ENCODE data around the gene NEIL1. TPM values are rescaled to one million over a fixed set of nuclear protein-coding genes. Genes with fewer than 3 reads are reported as not detected.
"Not testable (repeated sequence)": the region's sequence is repeated elsewhere in the genome, so short reads cannot be mapped to it uniquely, and the experiment has no call there.

NEIL1 gene
- total RNA-seq, 1 experiment from 2014 or later: not detected

- Histone ChIP-seq H3K27me3 (peaks cover 34% of the 10 kb centered on the region), H3K9me3 (no peaks in the 10 kb centered on the region; the same call in 1 of the 2 replicates), H3K4me3 (no peak overlapping the region), H3K36me3 (no peaks in the 10 kb centered on the region; the same call in 1 of the 2 replicates)
- no peak for DNase-seq
Observed at GRCh38 chr15:75348562-75349350, 1.9 kb downstream of the NEIL1 start.

DNA sequence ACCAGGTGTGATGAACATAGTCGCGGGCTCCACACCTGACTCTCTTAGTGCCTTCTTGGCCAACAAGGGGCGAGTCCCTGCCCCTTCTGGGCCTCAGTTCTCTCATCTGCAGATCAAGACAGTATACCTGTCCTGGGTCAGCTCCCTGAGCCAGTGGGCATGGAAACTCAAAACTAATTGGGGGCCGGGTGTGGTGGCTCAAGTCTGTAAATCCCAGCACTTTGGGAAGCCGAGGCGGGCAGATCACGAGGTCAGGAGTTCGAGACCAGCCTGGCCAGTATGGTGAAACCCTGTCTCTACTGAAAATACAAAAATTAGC is 2.5 kb downstream of the NEIL1 start:
- peaks cover 34% of the 10 kb centered on the region for H3K27me3 ChIP-seq
- DNase-seq, H3K4me3 ChIP-seq, H3K36me3 ChIP-seq, H3K9me3 ChIP-seq: not testable (repeated sequence)

- peaks cover 34% of the 10 kb centered on the region for H3K27me3 ChIP-seq
- H3K4me3 ChIP-seq: no peak overlapping the region
- H3K36me3 ChIP-seq: no peaks in the 10 kb centered on the region; the same call in 1 of the 2 replicates
- no peaks in the 10 kb centered on the region for H3K9me3 ChIP-seq
- no peak for DNase-seq
Observed at GRCh38 chr15:75349851-75350588, 3.2 kb downstream of the NEIL1 start.

DNA sequence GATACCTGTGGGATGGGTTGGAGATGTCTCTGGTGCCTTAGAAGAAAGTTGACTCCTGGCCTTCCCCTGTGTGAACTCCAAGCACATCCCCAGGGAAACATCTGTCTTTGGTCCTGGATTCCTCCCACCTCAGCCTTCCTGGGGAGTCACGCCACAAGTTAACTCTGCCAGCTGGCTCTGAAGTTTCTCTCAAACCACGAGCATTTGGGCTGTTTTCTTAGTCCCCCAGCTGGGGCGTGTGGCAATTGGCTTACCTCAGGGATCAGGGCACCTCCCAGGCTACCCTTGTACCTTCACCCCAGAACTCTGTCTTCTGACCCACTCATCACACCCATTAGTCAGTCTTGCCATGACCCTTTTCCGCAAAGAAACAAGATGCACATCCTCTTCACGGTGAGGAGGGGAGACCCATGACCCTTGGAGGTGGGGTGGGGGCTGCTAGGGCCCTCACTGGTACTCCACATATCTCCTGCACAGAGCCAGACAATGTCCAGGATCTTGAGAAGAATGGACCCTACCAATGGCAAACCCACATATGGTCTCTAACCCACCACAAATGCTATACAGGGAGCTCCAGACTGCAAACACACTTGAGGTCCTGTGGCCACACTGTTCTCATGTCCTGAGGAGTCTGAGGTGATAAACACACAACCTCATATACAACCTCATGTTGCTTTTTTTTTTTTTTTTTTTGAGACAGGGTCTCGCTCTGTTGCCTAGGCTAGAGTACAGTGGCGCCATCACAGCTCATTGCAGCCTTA is 3.9 kb downstream of the NEIL1 start:
- Histone ChIP-seq H3K4me3 (no peak overlapping the region), H3K9me3 (no peaks in the 10 kb centered on the region), H3K27me3 (peaks cover 34% of the 10 kb centered on the region), H3K36me3 (no peaks in the 10 kb centered on the region; the same call in 1 of the 2 replicates)
- DNase-seq: no peak

- peaks cover 8% of the 10 kb centered on the region for H3K36me3 ChIP-seq
- no peak overlapping the region for H3K4me3 ChIP-seq
- no peak for DNase-seq
- no peaks in the 10 kb centered on the region for H3K9me3 ChIP-seq
- H3K27me3 ChIP-seq: peaks cover 21% of the 10 kb centered on the region
Observed at GRCh38 chr15:75352186-75353080, 5.6 kb downstream of the NEIL1 start.

DNA sequence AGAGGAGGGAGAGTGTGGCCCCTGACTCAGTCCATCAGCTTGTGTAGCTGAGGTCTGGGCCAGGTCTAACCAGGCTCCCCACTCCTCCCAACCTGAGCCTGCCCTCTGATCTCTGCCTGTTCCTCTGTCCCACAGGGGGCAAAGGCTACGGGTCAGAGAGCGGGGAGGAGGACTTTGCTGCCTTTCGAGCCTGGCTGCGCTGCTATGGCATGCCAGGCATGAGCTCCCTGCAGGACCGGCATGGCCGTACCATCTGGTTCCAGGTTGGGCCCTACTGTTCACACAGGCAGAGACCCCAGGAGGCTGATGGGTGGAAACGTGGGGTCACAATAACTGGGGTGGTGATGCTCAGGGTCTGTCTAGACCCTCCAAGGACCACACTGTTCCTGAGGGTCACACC is 6.8 kb downstream of the NEIL1 start:
- no peak for DNase-seq
- H3K9me3 ChIP-seq: no peaks in the 10 kb centered on the region
- no peak overlapping the region for H3K4me3 ChIP-seq
- peaks cover 15% of the 10 kb centered on the region for H3K36me3 ChIP-seq
- peaks cover 9% of the 10 kb centered on the region for H3K27me3 ChIP-seq

- no peaks in the 10 kb centered on the region for H3K9me3 ChIP-seq
- no peak overlapping the region for H3K4me3 ChIP-seq
- H3K36me3 ChIP-seq: peaks cover 17% of the 10 kb centered on the region
- DNase-seq: no peak
- H3K27me3 ChIP-seq: peaks cover under 1% of the 10 kb centered on the region; the same call in 1 of the 2 replicates
Observed at GRCh38 chr15:75354454-75354853, 7.6 kb downstream of the NEIL1 start.

- no peaks in the 10 kb centered on the region for H3K27me3 ChIP-seq
- H3K4me3 ChIP-seq: no peak overlapping the region
- DNase-seq: no peak
- peaks cover 23% of the 10 kb centered on the region for H3K36me3 ChIP-seq
- no peaks in the 10 kb centered on the region for H3K9me3 ChIP-seq
Observed at GRCh38 chr15:75355369-75355768, 8.5 kb downstream of the NEIL1 start.

DNA sequence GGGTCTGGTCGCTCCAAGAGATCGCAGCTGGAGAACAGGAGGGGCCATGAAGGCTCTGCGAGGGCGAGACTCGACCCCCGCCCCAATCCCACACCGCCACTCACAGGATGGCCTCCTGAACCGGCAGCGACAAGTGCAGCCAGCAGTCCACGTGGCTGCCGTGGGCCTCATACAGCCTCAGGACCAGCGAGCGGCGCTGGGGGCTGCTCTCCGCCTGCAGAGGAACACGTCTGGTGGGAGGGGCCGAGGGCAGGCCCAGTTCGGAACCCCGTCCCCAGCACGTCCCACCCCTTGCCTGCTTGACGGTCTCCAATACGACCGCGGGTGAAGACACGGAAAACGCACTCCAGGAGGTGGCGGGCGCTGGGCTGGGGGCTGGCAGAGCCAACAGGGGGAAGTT is 9.2 kb downstream of the NEIL1 start:
- H3K27me3 ChIP-seq: no peaks in the 10 kb centered on the region
- peaks cover 24% of the 10 kb centered on the region for H3K36me3 ChIP-seq
- no peaks in the 10 kb centered on the region for H3K9me3 ChIP-seq
- no peak for DNase-seq
- H3K4me3 ChIP-seq: no peak overlapping the region

DNA sequence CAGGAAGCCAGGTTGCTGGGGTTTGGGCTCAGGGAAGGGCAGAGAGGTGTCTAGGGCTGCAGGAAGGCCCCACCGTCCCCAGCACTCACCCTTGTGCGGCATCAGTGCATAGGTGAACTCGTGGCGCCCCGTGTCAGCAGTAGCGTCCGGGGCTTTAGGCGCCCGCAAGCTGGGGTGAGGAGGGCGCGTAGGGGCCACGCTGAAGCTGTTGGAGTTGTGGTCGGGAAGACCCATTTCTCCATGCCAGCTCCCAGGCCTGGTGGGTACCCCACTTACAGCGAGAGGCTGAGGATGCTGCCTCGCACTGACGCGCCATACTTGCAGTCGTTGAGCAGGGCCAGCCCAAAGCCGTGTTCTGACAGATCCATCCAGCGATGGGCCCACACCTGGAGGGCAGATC is 9.7 kb downstream of the NEIL1 start:
- Histone ChIP-seq H3K36me3 (peaks cover 29% of the 10 kb centered on the region), H3K27me3 (no peaks in the 10 kb centered on the region), H3K4me3 (no peak overlapping the region), H3K9me3 (no peaks in the 10 kb centered on the region)
- DNase-seq: no peak

DNA sequence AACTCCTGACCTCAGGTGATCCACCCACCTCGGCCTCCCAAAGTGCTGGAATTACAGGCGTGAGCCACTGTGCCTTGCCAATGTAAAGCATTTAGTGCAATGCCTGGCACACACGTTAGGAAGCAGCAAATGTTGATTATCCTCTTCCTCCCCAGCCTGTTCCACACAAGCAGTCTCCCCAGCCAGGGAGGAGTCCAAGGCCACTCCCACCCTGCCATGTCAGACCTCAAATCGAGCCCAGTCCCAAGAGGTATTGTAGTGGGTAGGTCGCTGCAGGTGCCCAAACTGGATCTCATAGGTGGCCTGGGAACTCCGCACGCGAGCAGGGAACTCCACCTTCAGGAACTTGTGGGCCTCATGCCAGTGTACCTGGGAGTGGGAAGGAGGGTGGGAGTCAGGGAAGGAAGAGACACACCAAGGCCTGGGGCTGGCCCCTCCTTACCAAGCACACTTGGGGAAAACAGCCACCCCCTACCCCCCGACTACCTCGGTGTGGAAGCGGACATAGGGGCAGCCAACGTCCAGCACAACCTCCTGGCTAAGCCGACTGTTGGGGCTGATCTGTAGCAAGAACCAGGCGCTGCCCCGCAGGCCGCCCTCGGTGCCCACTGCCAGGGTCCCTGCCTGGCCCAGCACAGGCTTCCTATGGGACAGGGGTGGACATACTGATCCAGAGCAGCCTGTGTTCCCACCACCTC is 11.3 kb downstream of the NEIL1 start:
- Histone ChIP-seq H3K27me3 (no peaks in the 10 kb centered on the region), H3K36me3 (peaks cover 46% of the 10 kb centered on the region), H3K9me3 (no peaks in the 10 kb centered on the region), H3K4me3 (no peak overlapping the region)
- no peak for DNase-seq

DNA sequence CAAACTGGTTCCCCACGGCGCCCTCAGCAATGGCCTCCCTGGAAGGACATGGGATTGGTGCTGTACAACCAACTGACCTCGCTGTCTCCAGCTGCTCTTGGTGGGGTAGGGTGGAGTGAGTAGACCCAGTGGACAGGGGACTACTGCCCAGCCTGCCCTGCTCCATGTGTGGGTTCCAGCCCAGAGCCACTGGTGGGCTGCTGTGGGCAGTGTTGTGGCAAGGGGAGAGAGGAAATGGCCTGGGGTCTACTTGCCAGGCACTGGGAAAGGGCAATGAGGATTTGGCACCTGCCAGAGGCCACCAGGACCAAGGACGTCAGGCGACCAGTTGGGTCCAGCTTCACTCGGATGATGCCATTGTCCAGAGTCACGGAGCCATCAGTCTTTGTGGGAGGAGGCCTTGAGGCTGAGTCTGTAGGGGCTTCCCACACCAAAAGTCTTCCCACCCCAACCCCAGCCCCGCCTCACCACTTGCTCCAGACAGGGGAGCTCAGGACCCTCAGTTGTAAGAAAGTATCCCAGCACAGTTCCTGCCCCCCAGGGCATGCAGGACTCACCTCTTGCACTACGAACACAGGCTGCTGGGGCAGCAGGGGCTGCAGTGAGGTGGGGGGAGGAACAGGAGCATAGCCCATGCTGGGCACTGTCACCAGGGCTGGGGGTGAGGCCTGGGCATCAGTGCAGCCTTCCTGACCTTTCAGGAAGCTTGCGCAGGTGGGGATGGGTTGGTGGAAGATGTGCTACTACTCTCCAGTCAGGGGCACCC is 12.1 kb downstream of the NEIL1 start:
- no peaks in the 10 kb centered on the region for H3K27me3 ChIP-seq
- peaks cover 48% of the 10 kb centered on the region for H3K36me3 ChIP-seq
- DNase-seq: no peak
- H3K9me3 ChIP-seq: no peaks in the 10 kb centered on the region
- no peak overlapping the region for H3K4me3 ChIP-seq

DNA sequence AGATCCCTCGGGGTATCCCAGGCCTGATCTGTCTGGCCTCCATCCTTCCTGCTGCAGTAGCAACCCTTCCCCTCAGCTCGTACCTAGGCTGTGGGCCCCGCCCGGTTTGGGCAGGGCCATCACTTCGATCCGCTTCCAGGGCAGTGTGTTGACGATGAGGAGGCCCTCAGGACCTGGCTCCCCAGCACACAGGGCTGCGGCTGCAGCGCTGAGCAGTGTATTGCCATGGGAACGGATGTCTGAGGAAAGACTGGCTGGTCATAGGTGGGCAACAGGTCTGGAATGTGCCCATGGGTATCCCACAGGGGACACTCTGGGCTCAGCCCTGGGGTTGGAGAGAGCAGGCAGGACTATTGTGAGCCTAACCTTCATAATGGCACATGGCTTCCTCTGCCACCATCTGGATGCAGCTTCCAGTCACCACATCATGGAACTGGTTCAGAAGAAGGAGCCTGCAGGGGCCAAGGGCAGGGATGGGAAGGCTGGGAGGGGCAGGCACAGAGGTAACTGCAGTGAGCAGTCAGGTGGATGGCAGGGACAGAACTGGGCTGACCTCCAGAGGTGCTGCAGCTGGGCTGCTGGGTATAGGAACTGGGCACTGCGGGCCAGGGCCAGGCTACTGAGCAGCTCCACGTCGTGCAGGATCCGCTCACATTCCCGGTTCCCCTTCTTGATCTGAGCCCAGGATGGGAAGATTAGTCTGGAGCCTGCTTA is 12.9 kb downstream of the NEIL1 start:
- peaks cover 51% of the 10 kb centered on the region for H3K36me3 ChIP-seq

DNA sequence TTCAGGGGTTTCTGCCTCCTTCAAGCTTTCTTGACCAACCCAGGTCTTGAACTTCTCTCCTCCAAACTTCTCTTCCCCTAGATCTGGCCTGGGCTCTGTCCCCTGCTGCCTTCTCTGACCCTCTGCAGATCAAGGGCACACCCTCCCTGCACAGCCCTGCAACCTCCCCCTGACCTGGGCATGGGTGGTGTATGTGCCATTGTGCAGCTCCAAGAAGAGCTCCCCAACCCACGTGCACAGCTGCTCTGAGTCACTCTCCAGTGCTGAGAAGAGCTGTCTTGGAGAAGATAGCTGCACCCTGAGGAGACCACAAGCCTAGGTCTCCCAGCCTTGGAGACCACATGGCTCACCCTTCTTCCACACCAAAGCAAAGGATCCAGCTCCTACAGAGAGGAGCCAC is 13.6 kb downstream of the NEIL1 start:
- Histone ChIP-seq H3K9me3 (no peaks in the 10 kb centered on the region), H3K36me3 (peaks cover 58% of the 10 kb centered on the region), H3K4me3 (no peak overlapping the region), H3K27me3 (no peaks in the 10 kb centered on the region)
- no peak for DNase-seq

More for the DNA sequence above, 12.9 kb downstream of the NEIL1 start:
- no peaks in the 10 kb centered on the region for H3K27me3 ChIP-seq
- no peak for DNase-seq
- no peak overlapping the region for H3K4me3 ChIP-seq
- H3K9me3 ChIP-seq: no peaks in the 10 kb centered on the region

GRCh38 chr15:75360856-75361255 is 14.0 kb downstream of the NEIL1 start:
- H3K9me3 ChIP-seq: no peaks in the 10 kb centered on the region
- peaks cover 63% of the 10 kb centered on the region for H3K36me3 ChIP-seq
- H3K27me3 ChIP-seq: no peaks in the 10 kb centered on the region
- no peak for DNase-seq
- no peak overlapping the region for H3K4me3 ChIP-seq

Measured in MG63 (cell line).